Measurements from ENCODE around the gene SELENON. TPM values are rescaled to one million over a fixed set of nuclear protein-coding genes. Genes with fewer than 3 reads are reported as not detected.

SELENON gene
- total RNA-seq, 2 experiments from 2014 or later: 9.9 to 28.3 TPM

- Histone ChIP-seq H4K20me1 (ENCODE audit: insufficient read depth, low read length) (no peaks in the 10 kb centered on the region), H3K4me3 (ENCODE audit: low read depth, low read length, poor library complexity, severe bottlenecking) (peak overlapping the region; percentile 70), H3K27ac (ENCODE audit: low read depth, low read length, poor library complexity, severe bottlenecking) (no peak overlapping the region), H3K4me1 (ENCODE audit: insufficient read depth, low read length, poor library complexity, severe bottlenecking) (peaks cover 47% of the 10 kb centered on the region), H3K36me3 (ENCODE audit: insufficient read depth, low read length) (no peaks in the 10 kb centered on the region), H3K79me2 (ENCODE audit: insufficient read depth, low read depth, low read length) (no peaks in the 10 kb centered on the region), H3K9me2 (ENCODE audit: insufficient read depth, low read length) (no peaks in the 10 kb centered on the region), H3K9me3 (ENCODE audit: low read length) (no peaks in the 10 kb centered on the region), H2AFZ (ENCODE audit: low read length) (no peak overlapping the region), H3K4me2 (ENCODE audit: low read length) (peak overlapping the region; percentile 83)
- DNase-seq (ENCODE audit: low spot score): no peak
- intact Hi-C loops (cut with micrococcal nuclease; ENCODE audit: unreplicated experiment): no loop called here
- POLR2A ChIA-PET: no interaction called here
- TF ChIP-seq EZH2phosphoT487 (IDR thresholded peaks at IDR 0.05; ENCODE audit: borderline replicate concordance, low read depth, low read length) (no peak), CTCF (conservative IDR thresholded peaks at IDR 0.05; ENCODE audit: low read length) (no peak)
- BruUV-seq (replicated peaks): no TSS peak
- CTCF ChIA-PET (ENCODE audit: unreplicated experiment): interaction anchor here (0.6 to 0.7 kb wide), 2 partner anchors 10 to 561 kb away, joined by 4 to 5 read pairs; no protein-coding TSS in a partner anchor
Measured at GRCh38 chr1:25800703-25801377, 847 bp downstream of the SELENON start.

DNA sequence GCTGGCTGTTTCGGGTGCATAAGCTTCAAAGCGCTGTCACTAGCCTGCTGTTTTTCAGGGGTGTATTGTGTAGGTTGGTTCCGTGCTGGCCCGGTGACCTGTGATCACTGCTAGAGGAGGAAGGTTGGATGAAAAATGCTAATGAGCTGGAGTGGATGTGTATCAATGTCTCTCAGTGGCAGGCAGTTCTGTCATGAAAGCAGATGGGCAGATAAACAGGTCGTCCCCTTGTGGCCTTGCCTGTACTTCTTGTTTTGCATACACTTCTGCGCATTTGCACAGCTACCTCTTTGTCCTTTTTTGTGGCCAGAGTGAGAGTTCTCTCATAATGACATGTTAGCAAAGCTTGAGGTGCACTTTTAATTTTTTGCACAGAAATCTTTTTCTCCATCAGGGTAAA, 2.9 kb downstream of the SELENON start:
- intact Hi-C loops (cut with micrococcal nuclease; ENCODE audit: unreplicated experiment): no loop called here

More for the DNA sequence above, 2.9 kb downstream of the SELENON start:
- Histone ChIP-seq H3K4me2 (ENCODE audit: low read length) (peak overlapping the region; percentile 56), H2AFZ (ENCODE audit: low read length) (no peak overlapping the region), H3K27ac (ENCODE audit: low read depth, low read length, poor library complexity, severe bottlenecking) (no peak overlapping the region), H4K20me1 (ENCODE audit: insufficient read depth, low read length) (no peaks in the 10 kb centered on the region), H3K4me3 (ENCODE audit: low read depth, low read length, poor library complexity, severe bottlenecking) (peak overlapping the region; percentile 1), H3K9me2 (ENCODE audit: insufficient read depth, low read length) (no peaks in the 10 kb centered on the region), H3K79me2 (ENCODE audit: insufficient read depth, low read depth, low read length) (no peaks in the 10 kb centered on the region), H3K9me3 (ENCODE audit: low read length) (no peaks in the 10 kb centered on the region), H3K36me3 (ENCODE audit: insufficient read depth, low read length) (no peaks in the 10 kb centered on the region), H3K4me1 (ENCODE audit: insufficient read depth, low read length, poor library complexity, severe bottlenecking) (peaks cover 29% of the 10 kb centered on the region)
- TF ChIP-seq CTCF (conservative IDR thresholded peaks at IDR 0.05; ENCODE audit: low read length): no peak
- no peak for TF ChIP-seq EZH2phosphoT487 (IDR thresholded peaks at IDR 0.05; ENCODE audit: borderline replicate concordance, low read depth, low read length)
- ChIA-PET POLR2A (interaction anchor here (0.6 to 1.3 kb wide), 6 partner anchors 12 to 255 kb away, joined by 3 read pairs; no protein-coding TSS in a partner anchor), CTCF (ENCODE audit: unreplicated experiment) (no interaction called here)
- peak; percentile 47 for DNase-seq (ENCODE audit: low spot score)
- BruUV-seq (replicated peaks): TSS peak; percentile 74
